ENCODE results near the gene RELN.

RELN gene

DNA sequence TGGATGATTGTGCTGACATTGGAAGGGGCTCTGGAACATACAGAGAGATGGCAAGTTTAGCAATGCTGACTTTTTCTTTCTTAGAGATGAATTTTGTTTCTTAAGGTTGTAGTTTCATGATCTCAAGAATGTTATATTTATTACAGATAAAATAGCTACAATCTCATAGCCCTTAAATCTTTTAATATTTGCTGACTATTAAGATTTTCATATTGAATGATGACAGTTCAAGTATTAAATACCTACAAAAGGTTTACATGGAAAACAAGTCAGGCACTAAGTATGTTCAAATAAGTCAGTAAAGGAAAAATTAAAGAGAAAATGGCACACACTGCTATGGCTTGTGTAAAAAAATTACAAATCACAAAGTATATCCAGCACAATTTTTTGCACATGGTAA lies 291.4 kb downstream of the RELN start:
- Histone ChIP-seq H3K9ac (ENCODE audit: low read length) (no peak overlapping the region), H3K4me3 (ENCODE audit: low read depth, low read length) (no peak overlapping the region), H3K14ac (ENCODE audit: low read length) (no peak overlapping the region), H3K18ac (ENCODE audit: low read length) (no peak overlapping the region), H2AK5ac (ENCODE audit: low read length) (no peak overlapping the region), H3K27ac (ENCODE audit: low read depth, low read length) (no peak overlapping the region), H3K27me3 (ENCODE audit: insufficient read depth, low read length) (no peaks in the 10 kb centered on the region), H2BK5ac (ENCODE audit: low read depth, low read length, poor library complexity) (no peak overlapping the region), H2BK12ac (ENCODE audit: low read length) (no peak overlapping the region), H4K12ac (ENCODE audit: low read depth, low read length) (no peak overlapping the region), H4K91ac (ENCODE audit: low read depth, low read length) (no peak overlapping the region), H3K9me3 (ENCODE audit: insufficient read depth, low read depth, low read length) (no peaks in the 10 kb centered on the region), H3K4me1 (ENCODE audit: control insufficient read depth in 1 of 2, insufficient read depth in 2 of 2, low read length in 2 of 2) (peaks cover 0 to 2% of the 10 kb centered on the region in 2 experiments), H3K79me2 (ENCODE audit: control insufficient read depth, insufficient read depth, low read length, poor library complexity) (no peaks in the 10 kb centered on the region), H2AFZ (ENCODE audit: insufficient read depth, low read length, poor library complexity) (no peak overlapping the region), H3K36me3 (ENCODE audit: control insufficient read depth in 1 of 2, insufficient read depth in 2 of 2, low read length in 2 of 2) (no peaks in the 10 kb centered on the region), H3K79me1 (ENCODE audit: low read length) (no peaks in the 10 kb centered on the region), H4K8ac (ENCODE audit: low read depth, low read length) (no peak overlapping the region), H3K4ac (ENCODE audit: low read depth, low read length) (no peak overlapping the region), H3K4me2 (ENCODE audit: low read length) (no peak overlapping the region), H3K23ac (ENCODE audit: low read length) (no peak overlapping the region), H2BK120ac (ENCODE audit: insufficient read depth, low read length, poor library complexity) (no peak overlapping the region)
- no peak for DNase-seq

- Histone ChIP-seq H3K9ac (ENCODE audit: low read length) (no peak overlapping the region), H3K79me1 (ENCODE audit: low read length) (no peaks in the 10 kb centered on the region), H3K4ac (ENCODE audit: low read depth, low read length) (no peak overlapping the region), H4K12ac (ENCODE audit: low read depth, low read length) (no peak overlapping the region), H4K91ac (ENCODE audit: low read depth, low read length) (no peak overlapping the region), H3K36me3 (ENCODE audit: control insufficient read depth in 1 of 2, insufficient read depth in 2 of 2, low read length in 2 of 2) (no peaks in the 10 kb centered on the region), H3K14ac (ENCODE audit: low read length) (no peak overlapping the region), H2BK120ac (ENCODE audit: insufficient read depth, low read length, poor library complexity) (no peak overlapping the region), H2BK5ac (ENCODE audit: low read depth, low read length, poor library complexity) (no peak overlapping the region), H3K27ac (ENCODE audit: low read depth, low read length) (no peak overlapping the region), H3K4me3 (ENCODE audit: low read depth, low read length) (no peak overlapping the region), H3K18ac (ENCODE audit: low read length) (no peak overlapping the region), H3K79me2 (ENCODE audit: control insufficient read depth, insufficient read depth, low read length, poor library complexity) (no peaks in the 10 kb centered on the region), H2BK12ac (ENCODE audit: low read length) (no peak overlapping the region), H3K4me2 (ENCODE audit: low read length) (no peak overlapping the region), H3K27me3 (ENCODE audit: insufficient read depth, low read length) (no peaks in the 10 kb centered on the region), H4K8ac (ENCODE audit: low read depth, low read length) (no peak overlapping the region), H3K9me3 (ENCODE audit: insufficient read depth, low read depth, low read length) (no peaks in the 10 kb centered on the region), H3K4me1 (ENCODE audit: control insufficient read depth in 1 of 2, insufficient read depth in 2 of 2, low read length in 2 of 2) (no peaks in the 10 kb centered on the region), H3K23ac (ENCODE audit: low read length) (no peak overlapping the region), H2AFZ (ENCODE audit: insufficient read depth, low read length, poor library complexity) (no peak overlapping the region), H2AK5ac (ENCODE audit: low read length) (no peak overlapping the region)
- no CpG with 5 or more reads among the region's 4 CpGs for WGBS (ENCODE audit: extremely low coverage, insufficient coverage, insufficient read length)
- no peak for DNase-seq
Measured at GRCh38 chr7:103695521-103695920, 293.9 kb downstream of the RELN start.

GRCh38 chr7:103694304-103694703 lies 295.2 kb downstream of the RELN start:
- no peak overlapping the region for H2AK5ac ChIP-seq (ENCODE audit: low read length)
- no peak overlapping the region for H3K4me2 ChIP-seq (ENCODE audit: low read length)
- no peaks in the 10 kb centered on the region for H3K9me3 ChIP-seq (ENCODE audit: insufficient read depth, low read depth, low read length)
- H3K36me3 ChIP-seq (ENCODE audit: control insufficient read depth in 1 of 2, insufficient read depth in 2 of 2, low read length in 2 of 2): no peaks in the 10 kb centered on the region
- no peaks in the 10 kb centered on the region for H3K79me2 ChIP-seq (ENCODE audit: control insufficient read depth, insufficient read depth, low read length, poor library complexity)
- H2BK12ac ChIP-seq (ENCODE audit: low read length): no peak overlapping the region
- no peak overlapping the region for H4K91ac ChIP-seq (ENCODE audit: low read depth, low read length)
- H3K4me3 ChIP-seq (ENCODE audit: low read depth, low read length): no peak overlapping the region
- no peak for DNase-seq
- H4K8ac ChIP-seq (ENCODE audit: low read depth, low read length): no peak overlapping the region
- H3K4me1 ChIP-seq (ENCODE audit: control insufficient read depth in 1 of 2, insufficient read depth in 2 of 2, low read length in 2 of 2): no peaks in the 10 kb centered on the region
- no peak overlapping the region for H2AFZ ChIP-seq (ENCODE audit: insufficient read depth, low read length, poor library complexity)
- H3K23ac ChIP-seq (ENCODE audit: low read length): no peak overlapping the region
- H3K18ac ChIP-seq (ENCODE audit: low read length): no peak overlapping the region
- no peak overlapping the region for H3K27ac ChIP-seq (ENCODE audit: low read depth, low read length)
- H3K4ac ChIP-seq (ENCODE audit: low read depth, low read length): no peak overlapping the region
- no peaks in the 10 kb centered on the region for H3K27me3 ChIP-seq (ENCODE audit: insufficient read depth, low read length)
- no peak overlapping the region for H4K12ac ChIP-seq (ENCODE audit: low read depth, low read length)
- no peak overlapping the region for H3K14ac ChIP-seq (ENCODE audit: low read length)
- H3K9ac ChIP-seq (ENCODE audit: low read length): no peak overlapping the region
- no CpG with 5 or more reads among the region's 4 CpGs for WGBS (ENCODE audit: extremely low coverage, insufficient coverage, insufficient read length)
- no peak overlapping the region for H2BK5ac ChIP-seq (ENCODE audit: low read depth, low read length, poor library complexity)
- no peak overlapping the region for H2BK120ac ChIP-seq (ENCODE audit: insufficient read depth, low read length, poor library complexity)
- H3K79me1 ChIP-seq (ENCODE audit: low read length): no peaks in the 10 kb centered on the region

DNA sequence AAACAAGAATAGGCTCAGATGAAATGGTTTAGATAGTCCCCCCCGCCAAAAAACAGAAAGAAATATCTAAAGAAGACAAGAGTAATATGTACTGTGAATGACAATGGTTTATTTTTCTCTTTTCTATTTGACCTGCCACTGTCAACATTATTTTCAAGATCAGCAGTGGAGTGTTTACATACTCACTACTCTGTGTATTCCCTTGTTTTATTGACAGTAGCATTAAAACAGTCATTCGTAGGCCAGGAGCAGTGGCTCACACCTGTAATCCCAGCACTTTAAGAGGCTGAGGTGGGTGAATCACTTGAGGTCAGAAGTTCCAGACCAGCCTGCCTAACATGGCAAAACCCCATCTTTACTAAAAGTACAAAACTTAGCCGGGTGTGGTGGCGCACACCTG lies 298.2 kb downstream of the RELN start:
- H3K79me1 ChIP-seq (ENCODE audit: low read length): no peaks in the 10 kb centered on the region
- H3K27ac ChIP-seq (ENCODE audit: low read depth, low read length): no peak overlapping the region
- H3K4me1 ChIP-seq (ENCODE audit: control insufficient read depth in 1 of 2, insufficient read depth in 2 of 2, low read length in 2 of 2): no peaks in the 10 kb centered on the region
- H3K23ac ChIP-seq (ENCODE audit: low read length): no peak overlapping the region
- H4K8ac ChIP-seq (ENCODE audit: low read depth, low read length): no peak overlapping the region
- H2AFZ ChIP-seq (ENCODE audit: insufficient read depth, low read length, poor library complexity): no peak overlapping the region
- H3K27me3 ChIP-seq (ENCODE audit: insufficient read depth, low read length): no peaks in the 10 kb centered on the region
- no peak overlapping the region for H3K9ac ChIP-seq (ENCODE audit: low read length)
- no peaks in the 10 kb centered on the region for H3K9me3 ChIP-seq (ENCODE audit: insufficient read depth, low read depth, low read length)
- H3K4me3 ChIP-seq (ENCODE audit: low read depth, low read length): no peak overlapping the region
- H3K4me2 ChIP-seq (ENCODE audit: low read length): no peak overlapping the region
- no peak for DNase-seq
- H3K36me3 ChIP-seq (ENCODE audit: control insufficient read depth in 1 of 2, insufficient read depth in 2 of 2, low read length in 2 of 2): no peaks in the 10 kb centered on the region
- H3K14ac ChIP-seq (ENCODE audit: low read length): no peak overlapping the region
- H2BK12ac ChIP-seq (ENCODE audit: low read length): no peak overlapping the region
- no peak overlapping the region for H2BK5ac ChIP-seq (ENCODE audit: low read depth, low read length, poor library complexity)
- no peak overlapping the region for H4K12ac ChIP-seq (ENCODE audit: low read depth, low read length)
- H2AK5ac ChIP-seq (ENCODE audit: low read length): no peak overlapping the region
- no CpG with 5 or more reads among the region's 4 CpGs for WGBS (ENCODE audit: extremely low coverage, insufficient coverage, insufficient read length)
- H2BK120ac ChIP-seq (ENCODE audit: insufficient read depth, low read length, poor library complexity): no peak overlapping the region
- H3K18ac ChIP-seq (ENCODE audit: low read length): no peak overlapping the region
- no peaks in the 10 kb centered on the region for H3K79me2 ChIP-seq (ENCODE audit: control insufficient read depth, insufficient read depth, low read length, poor library complexity)
- no peak overlapping the region for H3K4ac ChIP-seq (ENCODE audit: low read depth, low read length)
- H4K91ac ChIP-seq (ENCODE audit: low read depth, low read length): no peak overlapping the region
